Fibroblast of upper back skin (primary cell): ENCODE data around the gene NBEAL2.

Source experiments
- DNase-seq: peaks from one replicate; pipeline ENCODE4 v3.0.0-alpha.2; 2013

The NBEAL2 gene

DNA sequence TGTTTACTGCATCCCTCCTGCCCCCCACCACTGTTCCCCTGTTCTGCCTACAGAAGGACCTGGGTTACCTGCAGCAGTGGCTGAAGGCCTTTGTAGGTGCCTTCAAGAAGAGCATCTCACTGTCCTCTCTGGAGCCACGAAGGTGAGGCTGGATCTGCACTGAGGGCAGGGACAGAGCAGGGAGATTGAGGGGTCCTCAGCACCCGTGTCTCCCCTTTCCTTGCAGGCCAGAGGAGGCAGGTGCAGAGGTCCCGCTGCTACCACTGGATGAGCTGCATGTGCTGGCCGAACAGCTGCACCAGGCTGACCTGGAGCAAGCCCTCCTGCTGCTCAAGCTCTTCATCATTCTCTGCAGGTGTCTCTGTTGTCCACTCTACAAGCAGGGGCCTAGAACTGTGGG, 9.2 kb downstream of the NBEAL2 start:
- DNase-seq, result no peak

DNA sequence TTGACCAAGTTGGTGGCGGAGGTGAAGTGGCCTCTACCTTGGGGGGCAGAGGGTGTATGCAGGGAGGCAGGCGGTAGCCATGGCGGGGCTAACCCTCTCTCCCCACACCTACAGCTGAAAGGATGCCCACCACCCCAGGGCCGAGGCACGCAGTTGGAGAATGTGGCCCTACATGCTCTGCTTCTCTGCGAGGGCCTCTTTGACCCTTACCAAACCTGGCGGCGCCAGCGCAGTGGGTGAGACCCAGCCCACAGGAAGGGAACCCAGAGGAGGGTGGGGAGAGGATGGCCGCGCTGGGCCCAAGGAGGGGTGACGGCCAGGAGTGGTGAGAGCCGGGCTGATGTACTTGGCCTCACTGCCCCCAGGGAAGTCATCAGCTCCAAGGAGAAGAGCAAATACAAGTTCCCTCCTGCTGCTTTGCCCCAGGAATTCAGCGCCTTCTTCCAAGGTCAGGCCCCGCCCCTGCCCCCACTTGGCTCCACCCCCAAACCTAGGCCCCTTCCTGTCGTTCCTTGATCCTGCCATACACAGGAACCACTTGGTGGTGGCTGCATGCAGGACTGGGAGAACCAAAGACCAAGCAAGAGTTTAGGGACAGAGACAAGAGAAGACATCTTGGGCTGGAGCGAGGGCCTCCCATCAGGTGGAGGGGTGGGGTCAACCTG, 9.8 kb downstream of the NBEAL2 start:
- no peak for DNase-seq

DNA sequence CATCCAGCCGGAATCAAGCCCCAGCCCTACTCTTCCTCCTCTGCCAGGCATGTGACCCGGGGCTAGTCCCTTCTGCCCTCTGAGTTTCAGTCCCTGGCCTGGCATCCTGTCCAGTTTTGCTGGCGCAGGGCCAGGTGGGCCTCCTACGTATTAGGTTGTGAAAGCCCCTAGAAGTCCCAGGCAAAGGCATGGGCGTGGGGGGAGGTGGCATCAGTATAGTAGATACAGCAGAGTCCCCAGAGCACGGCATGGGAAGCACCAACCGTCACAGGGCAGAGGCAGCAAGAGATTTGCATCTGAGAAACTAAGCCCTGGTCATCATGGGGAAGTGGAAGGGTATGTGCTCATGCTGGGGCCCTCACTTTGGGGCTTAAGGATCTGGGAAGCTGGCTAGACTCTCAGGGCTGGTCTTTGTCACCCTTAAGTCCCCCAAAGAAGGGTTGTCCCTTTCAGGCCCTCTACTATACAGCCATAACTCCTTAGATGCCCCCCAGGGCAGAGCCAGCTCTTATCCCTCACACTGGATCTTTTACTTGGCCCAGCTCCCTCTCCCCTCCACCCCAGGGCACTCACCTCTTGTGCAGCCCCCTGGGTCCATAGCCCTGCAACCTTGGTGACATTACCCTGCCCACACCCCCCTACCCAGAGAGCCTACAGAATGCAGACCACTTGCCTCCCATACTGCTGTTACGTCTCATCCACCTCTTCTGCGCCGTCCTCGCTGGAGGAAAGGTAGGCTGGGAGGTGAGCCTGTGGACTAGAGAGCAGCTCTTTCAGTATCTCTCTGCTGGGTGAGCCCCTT, 11.3 kb downstream of the NBEAL2 start:
- no peak for DNase-seq

DNA sequence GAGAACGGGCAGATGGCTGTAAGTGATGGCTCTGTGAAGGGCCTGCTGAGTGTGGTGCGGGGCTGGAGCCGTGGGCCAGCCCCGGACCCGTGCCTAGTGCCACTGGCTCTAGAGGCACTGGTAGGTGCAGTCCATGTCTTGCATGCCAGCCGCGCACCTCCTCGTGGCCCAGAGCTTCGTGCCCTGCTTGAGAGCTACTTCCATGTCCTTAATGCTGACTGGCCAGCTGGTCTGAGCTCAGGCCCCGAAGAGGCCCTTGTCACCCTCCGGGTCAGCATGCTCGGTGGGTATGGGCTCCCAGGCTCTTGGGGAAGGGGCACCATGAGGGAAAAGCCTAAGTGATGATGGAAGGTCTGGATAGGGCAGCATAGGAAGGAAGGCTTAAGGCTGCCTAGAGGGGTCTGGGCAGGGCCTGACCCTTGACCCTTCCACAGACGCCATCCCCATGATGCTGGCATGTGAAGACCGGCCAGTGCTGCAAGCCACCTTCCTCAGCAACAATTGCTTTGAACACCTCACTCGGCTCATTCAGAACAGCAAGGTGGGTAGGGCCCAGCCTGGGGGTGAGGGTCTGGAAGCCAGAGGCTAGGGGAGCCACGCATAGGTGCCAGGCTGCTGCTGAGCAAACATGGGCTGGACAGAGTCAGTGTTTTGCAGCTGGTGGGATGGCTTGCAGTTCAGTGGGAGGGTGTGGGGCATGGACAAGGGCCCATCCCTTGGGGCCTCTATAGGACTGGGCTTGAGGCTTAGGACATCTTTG, 12.1 kb downstream of the NBEAL2 start:
- DNase-seq, result no peak

DNA sequence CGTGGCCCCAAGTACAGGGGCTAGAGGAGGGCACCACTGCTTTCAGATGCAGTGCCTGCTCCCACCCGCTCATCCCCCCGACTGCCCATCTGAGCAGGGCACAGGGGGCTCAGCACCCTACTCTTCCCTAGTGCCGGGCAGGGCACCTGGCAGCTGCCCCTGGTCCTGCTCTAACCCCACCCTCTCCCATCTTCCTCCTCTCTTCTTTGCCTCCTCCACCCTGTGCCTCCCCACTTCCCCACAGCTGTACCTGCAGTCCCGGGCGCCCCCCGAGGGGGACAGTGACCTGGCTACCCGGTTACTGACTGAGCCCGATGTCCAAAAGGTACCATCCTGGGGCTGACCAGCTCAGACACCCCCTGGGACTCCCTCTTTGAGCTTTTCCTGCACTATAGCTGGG, 12.8 kb downstream of the NBEAL2 start:
- DNase-seq, result no peak

DNA sequence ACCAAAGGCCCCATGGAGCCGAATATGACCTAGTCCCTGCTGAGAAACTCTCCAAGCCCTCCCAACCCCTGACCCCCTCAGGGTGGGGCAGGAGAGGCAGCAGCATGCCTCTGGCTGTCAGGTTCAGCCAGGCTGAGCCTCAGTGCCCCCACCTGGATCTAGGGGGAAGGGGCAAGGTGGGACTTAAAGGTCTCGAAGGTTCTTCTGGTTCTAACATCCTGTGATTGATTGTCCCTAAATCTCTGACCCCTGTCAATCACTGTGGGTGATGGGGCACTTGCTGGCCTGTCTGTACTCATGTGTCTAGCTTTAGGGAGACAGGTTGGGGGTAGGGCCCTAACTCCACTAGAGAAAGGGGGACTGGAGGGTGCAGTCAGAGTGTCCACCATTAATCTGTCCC, 13.8 kb downstream of the NBEAL2 start:
- DNase-seq, result no peak

DNA sequence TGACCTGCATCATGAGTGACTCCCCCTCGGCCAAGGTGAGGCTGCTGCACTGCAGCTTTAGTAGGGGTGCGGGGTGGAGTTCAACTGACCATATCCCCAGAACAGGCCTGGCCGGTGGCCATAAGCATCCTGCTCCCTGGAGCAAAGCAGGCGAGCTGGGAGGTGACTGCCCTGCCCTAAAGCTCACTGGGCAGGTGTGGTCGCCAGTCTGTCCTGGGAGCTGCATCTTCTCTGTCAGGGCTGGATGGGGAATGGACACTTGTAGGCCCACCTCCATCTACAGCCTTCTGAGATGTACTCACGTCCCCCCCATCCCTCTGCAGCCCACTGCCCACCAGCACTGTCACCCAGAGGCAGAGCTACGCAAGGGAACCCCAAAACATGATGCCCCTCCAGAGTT, 14.5 kb downstream of the NBEAL2 start:
- DNase-seq, result no peak

DNA sequence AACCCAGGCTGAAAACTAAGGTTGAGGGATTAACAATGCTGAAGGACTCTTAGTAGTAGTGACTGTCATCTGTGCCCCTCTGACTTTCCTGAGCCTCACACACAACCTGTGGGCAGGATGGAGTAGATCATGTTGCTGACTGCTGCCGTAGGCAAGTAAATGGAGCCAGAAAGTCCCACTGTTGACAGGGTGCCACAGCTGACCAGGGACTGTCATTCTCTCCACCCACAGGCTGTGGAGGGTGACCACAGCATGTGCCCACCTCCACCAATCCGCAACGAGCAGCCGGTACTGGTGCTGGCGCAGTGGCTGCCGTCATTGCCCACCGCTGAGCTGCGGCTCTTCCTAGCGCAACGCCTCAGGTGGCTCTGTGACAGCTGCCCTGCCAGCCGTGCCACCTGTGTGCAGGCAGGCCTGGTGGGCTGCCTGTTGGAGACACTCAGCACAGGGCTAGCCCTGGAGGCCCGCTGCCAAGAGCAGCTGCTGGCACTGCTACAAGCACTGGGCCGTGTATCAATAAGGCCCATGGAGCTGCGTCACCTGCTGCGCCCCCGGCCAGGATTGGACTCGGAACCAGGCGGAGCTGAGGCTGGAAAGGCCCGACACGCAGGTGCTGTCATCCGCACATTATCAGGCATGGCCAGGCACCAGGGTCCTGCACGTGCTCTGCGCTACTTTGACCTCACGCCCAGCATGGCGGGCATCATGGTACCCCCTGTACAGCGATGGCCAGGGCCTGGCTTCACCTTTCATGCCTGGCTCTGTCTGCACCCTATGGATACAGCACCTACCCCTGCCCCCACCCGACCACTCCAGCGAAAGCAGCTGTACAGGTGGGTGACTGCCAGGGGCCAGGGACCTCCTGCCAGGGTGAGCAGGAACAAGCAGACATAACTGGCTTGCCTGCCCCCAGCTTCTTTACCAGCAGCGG, 15.6 kb downstream of the NBEAL2 start:
- no peak for DNase-seq

DNA sequence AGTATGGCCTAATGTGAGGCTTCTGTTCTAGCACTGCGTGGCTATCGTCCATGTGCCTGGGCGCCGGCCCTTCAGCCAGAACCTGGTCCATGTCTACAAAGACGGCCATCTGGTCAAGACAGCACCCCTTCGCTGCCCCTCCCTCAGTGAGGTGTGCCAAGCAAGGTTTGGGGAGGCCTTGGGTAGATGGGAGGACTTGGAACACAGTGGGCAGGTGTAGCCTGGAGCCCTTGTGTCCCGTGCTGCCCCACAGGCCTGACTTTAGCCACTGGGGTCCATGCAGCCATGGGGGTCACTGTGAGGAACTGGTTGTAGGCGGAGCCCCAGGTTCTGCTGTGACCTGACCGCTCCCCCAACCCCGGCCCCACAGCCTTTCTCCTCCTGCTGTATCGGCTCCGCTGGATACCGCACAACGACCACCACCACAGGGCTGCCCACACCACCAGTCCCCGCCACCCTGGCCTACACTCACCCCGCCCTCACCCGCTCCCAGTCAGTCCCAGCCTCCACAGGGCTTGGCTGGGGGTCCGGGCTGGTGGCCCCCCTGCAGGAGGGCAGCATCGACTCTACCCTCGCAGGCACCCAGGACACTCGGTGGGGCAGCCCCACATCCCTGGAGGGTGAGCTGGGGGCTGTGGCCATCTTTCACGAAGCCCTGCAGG, 16.6 kb downstream of the NBEAL2 start:
- DNase-seq, result no peak

DNA sequence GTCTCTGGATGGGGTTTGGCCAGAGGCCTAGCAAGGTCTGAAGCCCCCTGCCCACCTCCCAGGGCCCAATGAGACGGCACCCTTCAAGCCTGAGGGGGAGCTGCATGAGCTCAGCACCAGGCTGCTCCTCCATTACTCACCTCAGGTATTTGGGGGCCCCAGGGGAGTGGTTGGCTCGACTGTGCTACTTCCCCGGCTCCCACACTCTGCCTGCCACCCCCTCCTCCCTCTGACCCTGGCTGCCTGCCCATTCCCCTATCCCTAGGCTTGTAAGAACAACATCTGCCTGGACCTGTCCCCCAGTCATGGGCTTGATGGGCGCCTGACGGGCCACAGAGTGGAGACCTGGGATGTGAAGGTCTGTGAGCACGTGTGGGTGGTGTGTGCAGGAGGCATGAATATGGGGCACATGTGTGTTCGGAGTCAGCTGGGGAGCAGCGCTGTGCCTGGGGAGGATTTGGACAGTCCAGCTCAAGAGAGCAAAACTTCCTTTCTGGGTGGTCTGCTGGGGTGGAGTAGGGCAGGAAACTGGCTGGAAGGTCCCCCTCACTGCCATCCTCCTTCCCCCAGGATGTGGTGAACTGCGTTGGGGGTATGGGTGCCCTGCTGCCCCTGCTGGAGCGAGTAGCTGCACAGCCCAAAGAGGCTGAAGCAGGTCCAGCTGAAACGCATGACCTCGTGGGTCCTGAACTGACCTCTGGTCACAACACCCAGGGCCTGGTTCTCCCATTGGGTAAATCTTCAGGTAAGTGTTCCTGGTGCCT, 17.4 kb downstream of the NBEAL2 start:
- DNase-seq, result peak; percentile 23

DNA sequence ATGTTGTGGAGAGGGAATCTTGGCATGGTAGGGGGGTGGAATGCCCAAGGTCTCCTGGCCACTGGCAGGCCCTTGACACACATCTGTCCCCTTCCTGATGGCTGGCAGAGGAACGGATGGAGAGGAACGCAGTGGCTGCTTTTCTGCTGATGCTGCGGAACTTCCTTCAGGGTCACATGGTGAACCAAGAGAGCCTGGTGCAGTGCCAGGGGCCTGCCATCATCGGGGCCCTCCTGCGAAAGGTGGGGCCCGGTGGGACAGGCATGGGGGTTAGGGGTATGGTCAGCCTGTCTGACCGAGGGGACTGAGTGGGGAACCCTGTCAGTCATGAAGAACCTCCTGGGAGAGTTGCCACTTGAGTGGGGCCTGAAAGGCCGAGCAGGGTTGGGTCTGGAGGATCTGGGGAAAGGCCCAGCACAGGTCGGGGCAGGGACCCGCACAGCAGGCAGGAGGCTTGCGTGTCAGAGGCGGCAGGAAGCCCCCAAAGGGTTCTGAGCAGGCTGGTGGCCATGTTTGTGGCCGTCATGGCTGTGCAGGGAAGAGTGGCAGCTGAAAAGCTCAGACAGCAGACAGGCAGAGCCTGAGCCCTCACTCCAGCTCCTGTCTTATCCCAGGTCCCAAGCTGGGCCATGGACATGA, 18.1 kb downstream of the NBEAL2 start:
- no peak for DNase-seq

DNA sequence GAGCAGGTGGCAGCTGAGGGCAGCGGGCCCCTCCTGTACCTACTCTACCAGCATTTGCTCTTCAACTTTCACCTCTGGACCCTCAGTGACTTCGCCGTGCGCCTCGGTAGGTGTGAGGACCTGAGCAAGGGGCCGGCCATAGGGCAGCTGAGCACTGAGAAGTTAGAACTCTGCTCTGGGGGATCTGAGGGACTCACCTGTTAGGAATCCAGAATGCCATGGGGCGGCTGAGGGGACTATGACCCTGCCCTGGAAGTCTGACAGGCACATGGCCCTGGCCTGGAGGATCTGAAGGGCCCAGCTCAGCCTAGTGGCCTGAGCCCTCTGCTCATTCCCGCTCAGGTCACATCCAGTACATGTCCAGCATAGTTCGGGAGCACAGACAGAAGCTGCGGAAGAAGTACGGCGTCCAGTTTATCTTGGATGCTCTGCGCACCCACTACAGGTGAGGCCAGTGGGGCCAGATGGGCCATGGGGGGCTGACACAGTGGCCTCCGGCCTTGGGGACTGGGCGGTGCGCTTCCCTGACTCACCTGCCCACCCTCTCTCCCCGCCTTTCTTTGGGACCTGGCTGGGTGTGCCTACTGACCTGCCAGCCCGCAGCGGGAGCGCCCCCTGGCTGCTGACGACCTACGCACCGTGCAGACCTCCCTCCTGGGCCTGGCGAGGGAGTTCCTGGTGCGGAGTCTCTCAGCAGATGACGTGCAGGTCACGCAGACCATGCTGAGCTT, 18.8 kb downstream of the NBEAL2 start:
- peak; percentile 24 for DNase-seq

DNA sequence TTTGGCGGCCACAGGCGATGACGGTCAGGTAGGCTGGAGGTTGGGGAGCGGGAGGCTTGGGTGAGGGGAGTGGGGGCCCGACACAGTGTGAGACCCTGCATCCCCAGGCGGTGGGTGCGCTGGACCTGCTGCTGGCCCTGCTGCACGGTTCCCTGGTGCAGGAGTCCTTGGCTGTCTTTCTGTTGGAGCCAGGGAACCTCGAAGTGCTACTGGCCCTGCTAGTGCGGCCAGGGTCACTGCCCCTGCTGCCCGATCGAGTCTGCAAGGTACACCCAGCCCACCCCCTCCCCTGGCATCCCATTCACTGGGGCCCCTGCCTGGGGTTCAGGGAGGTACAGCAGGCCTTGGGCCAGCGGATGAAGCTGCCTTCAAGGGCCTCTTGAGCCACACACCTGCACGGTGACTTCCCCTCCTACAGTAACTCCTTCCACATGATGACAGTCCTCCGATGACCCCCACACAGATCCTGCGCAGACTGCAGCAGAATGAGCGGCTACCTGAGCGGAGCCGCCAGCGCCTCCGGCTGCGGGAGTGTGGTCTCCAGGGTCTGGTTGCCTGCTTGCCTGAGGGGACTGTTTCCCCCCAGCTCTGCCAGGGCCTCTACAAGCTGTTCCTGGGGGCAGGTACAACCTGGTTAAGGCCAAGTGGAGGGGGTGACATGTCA, 19.5 kb downstream of the NBEAL2 start:
- no peak for DNase-seq

DNA sequence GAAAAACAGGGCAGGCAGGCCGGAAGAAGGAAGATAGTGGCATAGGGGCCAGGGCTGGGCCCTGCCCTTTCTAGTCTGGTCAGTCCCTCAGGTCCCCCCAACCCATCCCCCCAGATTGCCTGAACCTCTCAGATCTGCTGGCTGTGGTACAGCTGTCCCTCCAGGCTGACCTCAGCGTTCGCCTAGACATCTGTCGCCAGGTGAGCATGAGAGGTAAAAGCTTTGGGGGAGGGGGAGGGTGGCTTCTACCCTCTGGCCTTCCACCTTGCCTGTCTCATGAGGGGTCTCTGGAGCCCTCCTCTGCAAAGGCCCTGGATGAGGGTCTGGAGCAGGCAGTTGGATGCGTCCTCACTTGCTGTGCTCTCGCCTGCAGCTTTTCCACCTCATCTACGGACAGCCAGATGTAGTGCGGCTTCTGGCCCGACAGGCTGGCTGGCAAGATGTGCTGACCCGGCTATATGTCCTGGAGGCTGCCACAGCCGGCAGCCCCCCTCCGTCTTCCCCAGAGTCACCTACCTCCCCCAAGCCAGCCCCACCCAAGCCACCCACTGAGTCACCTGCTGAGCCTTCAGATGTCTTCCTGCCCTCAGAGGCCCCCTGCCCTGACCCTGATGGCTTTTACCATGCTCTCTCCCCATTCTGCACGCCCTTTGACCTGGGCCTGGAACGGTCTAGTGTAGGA, 20.2 kb downstream of the NBEAL2 start:
- no peak for DNase-seq

DNA sequence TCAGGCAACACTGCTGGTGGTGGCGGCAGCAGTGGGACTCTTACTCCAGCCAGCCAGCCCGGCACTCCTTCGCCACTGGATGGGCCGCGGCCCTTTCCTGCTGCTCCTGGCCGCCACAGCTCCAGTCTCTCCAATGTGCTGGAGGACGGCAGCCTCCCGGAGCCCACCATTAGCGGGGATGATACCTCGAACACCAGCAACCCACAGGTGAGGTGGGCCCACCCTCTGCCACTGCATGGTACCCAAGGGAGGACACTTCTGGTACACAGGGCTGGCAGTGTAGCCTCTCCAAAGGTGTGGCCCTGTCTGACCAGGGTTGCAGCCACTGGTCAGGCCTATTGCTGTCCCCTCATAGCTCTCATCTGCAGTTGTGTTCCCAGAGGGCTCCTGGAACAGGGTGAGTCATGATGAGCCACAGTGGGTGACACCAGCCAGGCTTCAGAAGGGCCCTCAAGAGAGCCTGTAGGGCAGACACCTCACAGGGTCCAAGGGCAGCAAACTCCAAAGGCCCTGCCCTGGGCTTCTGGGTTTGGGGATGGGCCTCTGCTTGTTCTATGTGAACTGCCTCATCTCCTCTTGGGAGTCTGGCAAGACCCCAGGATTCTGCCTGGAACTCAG, 20.8 kb downstream of the NBEAL2 start:
- DNase-seq, result no peak

DNA sequence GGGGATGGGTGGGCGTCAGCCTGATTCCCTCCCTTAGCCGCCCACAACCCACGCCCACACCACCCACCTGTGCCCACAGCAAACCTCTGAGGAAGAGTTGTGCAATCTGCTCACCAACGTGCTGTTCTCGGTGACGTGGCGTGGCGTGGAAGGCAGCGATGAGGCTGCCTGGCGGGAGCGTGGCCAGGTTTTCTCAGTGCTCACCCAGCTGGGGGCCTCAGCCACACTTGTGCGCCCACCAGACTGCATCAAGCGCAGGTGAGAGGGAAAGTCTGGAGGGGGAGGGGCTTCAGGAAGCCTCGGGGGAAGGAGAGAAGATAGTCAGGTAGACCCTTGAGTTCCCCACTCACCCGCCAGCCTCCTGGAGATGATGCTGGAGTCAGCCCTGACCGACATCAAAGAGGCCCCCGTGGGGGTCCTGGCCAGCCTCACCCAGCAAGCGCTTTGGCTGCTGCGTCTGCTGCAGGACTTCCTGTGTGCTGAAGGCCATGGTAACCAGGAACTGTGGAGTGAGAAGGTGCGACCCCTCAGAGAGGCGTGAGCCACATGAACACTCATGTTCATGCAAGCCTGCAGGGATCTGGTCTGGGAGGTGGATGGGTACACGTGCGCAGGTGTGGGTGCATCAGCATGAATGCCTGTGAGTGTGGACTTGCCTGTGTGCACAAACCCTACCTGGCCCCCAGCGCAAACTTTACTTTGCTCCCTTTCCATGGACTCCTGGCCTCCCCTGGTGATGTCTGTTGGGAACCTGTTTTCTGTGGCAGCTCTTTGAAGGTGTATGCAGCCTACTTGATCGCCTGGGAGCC, 21.7 kb downstream of the NBEAL2 start:
- DNase-seq, result no peak

DNA sequence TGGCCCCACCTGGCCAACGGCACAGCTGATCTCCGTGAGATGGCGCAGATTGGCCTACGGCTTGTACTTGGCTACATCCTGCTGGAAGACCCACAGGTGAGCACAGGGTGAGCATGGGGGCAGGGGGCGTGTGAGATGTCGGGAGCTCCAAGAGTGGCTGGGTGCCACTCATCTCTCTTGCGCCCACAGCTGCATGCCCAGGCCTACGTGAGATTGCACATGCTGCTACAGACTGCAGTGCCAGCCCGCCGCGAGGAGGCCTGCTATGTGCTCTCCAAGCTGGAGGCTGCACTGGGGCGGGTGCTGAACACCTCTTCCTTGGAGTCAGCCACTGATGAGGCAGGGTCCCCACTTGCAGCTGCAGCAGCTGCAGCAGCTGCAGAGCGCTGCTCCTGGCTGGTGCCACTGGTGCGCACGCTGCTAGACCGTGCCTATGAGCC, 22.3 kb downstream of the NBEAL2 start:
- no peak for DNase-seq
